ENCODE data around the gene BBS12. TPM values are rescaled to one million over a fixed set of nuclear protein-coding genes. Genes with fewer than 3 reads are reported as not detected.
"Not testable (repeated sequence)": the region's sequence is repeated elsewhere in the genome, so short reads cannot be mapped to it uniquely, and the experiment has no call there.

BBS12 gene
- polyA plus RNA-seq, 5 donors, result 4.8 to 6.7 (median 5.5) TPM

DNA sequence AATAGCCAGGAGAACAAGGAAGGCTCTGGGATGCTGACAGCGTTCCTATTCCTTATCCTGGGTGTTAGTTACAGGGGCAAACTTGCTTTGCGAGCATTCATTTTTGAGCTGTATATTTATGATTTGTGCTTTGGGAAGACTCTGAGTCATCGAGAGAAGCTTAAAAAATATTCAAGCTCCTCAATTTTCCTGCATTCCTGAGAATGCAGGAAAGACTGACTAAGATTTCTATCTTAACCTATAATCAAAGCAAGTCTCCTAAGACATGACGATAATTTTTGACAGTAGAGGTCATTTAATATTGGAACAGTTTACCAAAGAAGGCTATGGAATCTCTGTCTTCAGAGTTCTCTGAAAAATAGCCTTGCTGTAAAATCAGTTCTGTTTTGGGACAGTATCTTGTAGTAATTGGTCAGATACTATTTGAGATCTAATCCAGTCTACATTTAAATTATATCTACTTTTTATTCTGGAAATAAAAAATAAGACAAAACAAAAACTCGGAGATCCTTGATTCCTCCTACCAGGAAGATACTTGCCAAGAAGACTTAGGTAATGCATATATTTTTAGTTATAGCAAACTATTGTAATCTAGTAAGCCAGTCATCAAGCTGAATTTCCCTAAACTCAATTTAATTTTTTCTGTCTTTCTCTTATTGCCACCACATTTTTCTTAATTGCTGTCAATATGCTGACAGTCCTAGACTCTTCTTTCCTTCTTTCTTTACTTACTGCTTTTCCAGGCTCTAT lies 31.7 kb downstream of the BBS12 start:
- DNase-seq, result no peak

DNA sequence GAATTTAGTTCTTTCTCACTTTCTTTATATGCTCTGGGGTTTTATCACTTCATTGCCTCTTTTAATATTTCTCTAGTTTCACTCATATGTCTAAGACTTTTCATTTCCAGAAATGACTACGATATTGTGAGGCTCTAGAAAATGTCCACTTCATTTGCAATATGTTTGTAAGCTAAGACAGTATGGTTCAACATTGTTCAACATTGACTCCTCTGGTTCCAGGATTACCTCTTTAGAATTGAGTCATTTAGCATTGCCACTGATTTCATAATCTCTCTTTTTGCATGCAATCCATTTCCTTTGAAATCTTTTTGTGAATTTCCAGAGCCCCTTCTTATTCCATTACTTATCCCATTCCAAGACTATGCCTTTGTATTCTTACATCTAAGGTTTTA lies 32.3 kb downstream of the BBS12 start:
- DNase-seq, result no peak

DNA sequence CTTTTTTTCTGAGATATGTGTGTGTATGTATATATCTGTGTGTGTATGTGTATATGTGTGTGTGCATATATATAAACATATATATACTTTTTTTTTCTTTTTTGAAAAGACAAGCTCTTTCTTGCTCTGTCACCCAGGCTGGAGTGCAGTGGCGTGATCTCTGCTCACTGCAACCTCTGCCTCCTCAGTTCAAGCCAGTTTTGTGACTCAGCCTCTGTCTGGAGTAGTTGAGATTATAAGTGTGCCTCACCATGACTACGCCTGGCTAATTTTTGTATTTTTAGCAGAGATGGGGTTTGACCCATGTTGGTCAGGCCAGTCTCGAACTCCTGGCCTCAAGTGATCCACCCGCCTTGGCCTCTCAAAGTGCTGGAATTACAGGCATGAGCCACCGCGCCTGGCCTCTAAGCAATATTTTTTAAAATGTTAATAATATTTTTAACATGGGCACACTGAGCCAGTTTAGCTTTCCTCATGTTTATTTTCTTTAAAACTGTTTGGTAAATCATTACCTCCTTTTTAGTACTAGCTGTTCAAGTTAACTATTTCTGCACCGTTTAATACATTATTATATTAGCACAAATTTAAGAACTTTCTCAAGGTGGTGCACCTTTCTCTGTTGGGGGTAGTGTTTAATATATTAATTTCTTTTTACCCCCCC lies 33.3 kb downstream of the BBS12 start:
- no peak for DNase-seq

DNA sequence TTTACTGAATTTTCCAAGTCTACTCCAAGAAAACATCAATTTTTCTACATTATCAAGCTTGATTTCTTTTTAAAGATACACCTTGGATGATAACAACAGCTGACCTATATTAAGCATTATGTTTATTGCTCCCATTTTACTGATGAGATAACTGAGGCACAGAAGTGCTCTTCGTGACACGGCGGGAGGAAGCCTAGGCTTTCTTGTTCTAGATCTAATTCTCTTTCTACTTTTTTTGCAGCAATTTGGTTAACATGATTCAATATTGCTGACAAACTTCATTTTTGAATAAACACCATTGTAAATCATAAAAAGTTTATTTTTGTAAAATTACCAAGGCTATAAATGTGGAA lies 33.8 kb downstream of the BBS12 start:
- DNase-seq, result no peak

DNA sequence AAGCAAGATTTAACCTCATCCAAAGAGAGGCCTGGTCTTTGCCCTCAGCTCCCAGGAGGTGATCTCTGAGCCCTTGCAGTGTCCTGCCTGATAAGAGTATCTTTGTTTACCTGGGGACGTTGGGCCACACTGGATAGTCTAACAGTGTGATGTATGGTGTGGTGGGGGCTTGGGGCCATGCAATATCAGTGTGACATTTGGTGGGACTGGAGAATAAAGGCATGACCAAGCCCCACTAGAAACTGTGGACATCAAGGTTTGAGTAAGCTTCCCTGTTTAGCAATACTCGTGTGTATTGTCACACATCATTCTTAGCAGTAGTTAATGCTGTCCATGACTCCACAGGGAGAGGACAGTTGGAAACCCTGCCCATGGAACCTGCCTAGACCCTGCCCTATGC lies 34.4 kb downstream of the BBS12 start:
- no peak for DNase-seq

DNA sequence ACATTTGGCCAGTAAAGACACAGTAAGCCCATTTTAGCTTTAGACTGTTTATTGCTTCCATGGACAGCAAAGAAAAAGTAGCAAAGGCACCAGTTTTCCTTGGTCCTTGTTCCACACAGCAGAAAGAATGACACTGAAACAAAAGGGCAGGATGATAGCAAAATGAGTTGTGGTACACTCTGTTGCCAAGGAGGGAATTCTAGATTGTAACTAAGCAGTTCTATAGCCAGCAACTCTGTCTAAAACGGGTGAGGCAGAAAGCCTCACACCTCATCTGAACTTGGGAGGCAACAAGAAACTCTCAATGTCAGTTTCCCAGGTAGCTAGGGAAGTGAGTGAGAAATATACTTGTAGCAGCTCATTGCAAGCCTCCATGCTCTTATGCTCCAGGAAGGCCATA lies 39.2 kb downstream of the BBS12 start:
- no peak for DNase-seq

DNA sequence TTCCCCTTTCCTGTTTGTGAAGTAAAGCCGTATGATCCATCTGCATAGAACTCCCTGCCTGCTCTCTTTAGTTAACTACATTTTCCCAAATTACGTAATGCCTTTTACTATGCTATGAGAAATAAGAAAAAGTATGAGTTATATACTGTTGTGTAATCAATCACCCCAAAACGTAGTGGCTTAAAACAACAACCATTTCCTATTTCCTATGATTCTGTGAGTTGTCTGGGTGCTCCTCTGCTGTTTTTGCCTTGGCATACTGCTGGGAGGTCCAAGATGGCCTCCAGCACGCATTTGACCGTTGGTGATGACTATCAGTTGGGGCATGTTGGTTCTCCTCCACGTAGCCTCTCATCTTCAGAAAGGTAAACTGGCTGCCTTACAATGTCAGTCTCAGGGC lies 39.8 kb downstream of the BBS12 start:
- DNase-seq, result no peak

DNA sequence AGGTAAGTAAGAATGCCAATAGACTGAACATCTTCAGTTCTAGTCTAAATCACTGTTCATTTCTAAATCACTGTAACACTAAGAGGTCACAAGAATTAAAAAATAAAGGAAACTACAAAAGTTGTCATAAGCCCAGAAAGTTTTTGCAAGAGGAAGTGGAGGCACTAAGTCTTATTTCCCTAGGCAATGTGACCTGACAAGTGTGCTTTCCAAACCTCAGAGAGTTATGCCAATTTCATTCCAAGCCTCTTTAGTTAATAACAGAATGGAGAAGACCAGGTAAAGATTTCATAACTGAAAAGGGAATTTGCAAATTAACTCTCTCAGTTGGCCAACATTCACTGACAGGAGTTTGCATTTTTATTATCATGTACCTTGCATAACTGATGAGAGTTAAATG lies 40.5 kb downstream of the BBS12 start:
- DNase-seq, result no peak

DNA sequence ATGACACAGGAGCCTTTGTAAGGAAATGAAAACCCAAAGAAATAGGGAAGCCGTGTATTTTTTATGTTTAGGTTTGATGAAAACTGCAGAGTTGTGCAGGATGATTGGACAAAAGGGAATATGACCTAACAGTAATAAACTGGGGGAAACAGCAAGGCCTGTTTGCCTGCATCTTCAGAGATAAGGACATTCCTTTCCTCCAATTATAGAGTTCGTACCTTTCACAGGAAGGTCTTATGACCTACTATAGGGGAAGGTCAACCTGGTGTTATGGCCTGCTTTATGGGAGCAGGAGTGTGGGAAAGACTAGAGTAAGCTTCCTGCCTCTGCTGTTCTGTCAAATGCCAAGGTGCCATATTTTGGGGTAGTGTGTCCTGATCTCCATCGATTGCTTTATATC lies 42.5 kb downstream of the BBS12 start:
- DNase-seq, result no peak

DNA sequence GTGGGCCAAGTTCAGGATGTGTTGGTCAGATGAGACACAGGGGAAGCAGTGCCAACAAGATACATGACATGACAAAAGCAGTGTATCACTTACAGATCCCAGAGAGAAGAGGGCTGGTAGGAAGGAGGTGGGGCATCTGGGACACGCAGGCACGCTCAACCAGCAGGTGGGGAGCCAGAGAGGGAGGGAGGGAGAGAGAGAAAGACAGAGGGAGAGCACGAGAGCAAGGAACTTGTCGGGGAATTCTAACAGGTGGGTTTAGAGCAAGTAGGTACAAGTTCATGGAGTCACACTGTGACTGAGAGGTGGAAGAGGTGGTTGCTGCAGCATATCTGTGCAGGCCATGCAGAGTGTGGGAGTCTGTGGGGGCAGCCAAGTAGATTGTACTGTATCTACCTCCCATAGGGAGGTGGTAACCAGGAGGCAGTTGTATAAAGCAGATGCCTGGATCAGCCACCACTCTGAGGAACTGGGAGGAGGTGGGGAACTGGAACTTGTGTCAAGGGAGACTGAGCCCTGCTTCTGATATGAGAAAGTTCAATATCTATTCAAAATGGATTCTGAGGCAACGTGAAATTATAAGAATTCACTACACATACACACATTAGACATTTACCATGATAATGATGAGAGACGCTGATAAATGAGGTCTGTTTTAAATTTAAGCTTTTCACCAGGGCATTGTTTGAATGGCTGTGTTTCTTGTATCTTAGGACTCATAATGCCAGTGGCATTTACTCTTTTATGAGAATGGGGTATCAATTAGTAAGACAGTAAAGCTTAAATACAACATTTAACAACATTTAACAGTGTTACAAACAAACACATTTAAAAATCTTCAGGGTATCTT lies 43.7 kb downstream of the BBS12 start:
- no peak for DNase-seq

DNA sequence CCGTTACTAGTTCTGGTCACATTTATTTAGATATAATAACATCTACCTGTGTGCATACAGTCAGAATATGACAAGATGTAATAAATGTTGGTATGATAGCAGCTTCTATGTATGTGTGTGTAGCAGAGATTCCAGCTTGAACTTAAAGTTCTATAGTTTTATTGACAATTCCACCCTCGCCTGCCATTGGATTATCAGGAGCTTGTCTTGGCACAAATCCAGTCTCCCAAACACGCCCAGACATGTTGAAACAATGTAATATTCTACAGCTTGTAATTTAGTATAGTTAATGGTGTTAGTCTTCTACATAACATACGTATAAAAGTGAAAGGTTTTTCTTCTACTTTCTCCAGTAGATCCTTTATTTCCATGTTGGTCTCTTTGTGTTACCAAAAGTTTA lies 44.4 kb downstream of the BBS12 start:
- no peak for DNase-seq

DNA sequence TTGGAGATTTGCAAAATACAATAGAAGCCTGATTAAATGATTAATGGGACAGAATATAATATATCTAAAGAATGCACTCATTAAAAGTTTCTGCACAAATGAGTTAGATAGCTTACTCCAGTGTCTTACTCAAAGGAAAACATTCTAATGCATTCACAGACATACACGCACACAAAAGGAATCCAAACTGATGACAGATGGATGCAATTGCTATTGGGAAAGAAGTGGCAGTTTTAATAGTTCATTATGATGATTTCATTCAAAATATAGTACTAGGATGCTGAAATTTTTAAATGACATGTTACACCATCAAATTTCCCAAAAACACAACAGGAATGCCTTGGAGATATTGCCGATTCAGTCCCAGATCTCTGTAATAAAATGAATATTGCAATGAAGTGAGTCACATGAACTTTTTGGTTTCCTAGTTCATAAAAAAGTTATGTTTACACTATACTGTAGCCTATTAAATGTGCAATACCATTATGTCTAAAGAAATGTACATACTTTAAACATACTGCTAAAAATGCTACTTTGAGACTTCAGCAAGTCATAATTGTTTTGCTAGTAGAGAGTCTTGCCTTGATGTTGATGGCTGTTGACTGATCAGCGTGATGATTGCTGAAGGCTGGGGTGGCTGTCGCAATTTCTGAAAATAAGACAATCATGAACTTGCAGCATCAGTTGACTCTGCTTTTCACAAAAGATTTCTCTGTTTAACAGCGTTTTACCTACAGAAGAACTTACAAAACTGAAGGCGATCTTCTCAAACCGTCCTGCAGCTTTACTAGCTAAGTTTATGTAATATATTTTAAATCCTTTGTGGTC lies 45.6 kb downstream of the BBS12 start:
- no peak for DNase-seq

DNA sequence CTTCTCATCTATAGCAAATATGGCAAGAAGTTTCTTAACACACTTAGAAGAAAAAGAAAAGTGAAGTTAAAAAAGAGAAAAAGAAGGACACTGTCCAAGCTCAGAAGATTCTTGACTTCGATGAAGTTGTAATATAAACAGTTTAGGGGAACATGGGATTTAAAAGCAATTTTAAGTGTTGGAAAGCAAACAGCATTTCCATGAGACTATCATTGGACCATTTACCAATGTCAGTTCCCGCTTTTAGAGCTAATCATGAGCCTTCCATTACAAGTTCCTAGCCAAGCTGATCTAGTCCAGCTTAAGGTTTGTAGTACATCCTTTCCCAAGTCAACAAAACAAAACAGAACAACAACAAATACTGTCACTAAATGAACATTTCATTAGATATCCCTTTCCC lies 49.0 kb downstream of the BBS12 start:
- no peak for DNase-seq

DNA sequence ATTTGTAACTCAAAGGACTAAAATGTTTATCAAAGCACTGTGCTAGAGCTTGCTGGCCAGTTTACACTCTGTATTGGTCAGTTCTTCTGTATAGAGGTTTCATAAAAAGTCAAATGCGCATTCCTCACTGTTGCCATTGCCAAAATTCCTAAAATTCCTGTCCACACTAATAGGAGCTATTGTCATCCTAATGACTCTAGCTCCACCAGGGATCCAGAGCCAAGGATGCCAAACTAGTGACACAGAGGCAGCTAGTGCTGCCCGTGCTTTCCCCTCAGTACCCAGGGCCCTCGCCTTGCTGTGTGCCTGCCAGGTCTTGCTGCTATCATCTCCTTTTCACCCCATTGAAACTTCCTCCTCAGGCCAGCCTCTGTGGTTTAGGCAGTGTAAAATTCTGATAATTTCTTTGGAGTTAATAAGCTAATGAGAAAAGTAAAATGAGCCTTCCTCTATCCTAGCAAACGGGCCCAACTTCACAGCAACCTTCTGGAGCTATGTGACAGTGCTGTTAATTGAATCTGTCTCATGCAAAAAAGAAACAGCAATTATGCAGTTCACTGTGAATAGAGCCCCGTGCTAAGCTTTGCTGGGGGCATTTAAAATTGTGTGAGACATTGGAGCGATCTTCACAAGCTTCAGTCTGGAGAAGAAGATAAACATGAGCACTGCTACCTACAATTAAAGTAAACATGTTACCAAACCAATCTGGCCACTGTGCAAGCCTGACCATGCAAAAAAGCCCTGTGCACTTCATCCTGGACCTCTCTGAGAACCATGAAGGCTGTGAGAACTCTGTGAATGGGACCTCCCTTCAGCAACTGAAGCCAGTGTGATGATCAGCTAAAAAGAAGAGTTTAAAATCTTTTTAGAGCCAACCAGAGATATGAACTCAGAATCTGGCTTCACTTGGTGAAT lies 51.1 kb downstream of the BBS12 start:
- no peak for DNase-seq

DNA sequence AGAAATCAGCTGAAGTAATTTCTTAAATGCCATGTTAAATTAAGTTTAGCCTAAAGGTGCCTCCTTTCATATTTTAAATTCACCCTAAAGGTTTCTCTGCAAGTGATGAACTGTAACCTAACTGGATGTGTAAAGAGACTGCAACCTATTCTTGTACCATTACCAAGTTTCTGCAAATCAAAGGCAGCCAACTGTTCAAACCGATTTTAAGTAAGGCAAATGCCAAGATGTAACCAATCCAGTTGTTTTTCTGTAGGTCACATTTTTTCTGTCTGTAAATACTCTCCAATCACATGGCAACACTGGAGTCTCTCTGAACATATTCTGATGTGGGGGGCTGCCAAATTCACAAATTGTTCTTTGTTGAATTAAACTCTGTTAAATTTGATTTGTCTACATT lies 51.8 kb downstream of the BBS12 start:
- no peak for DNase-seq

DNA sequence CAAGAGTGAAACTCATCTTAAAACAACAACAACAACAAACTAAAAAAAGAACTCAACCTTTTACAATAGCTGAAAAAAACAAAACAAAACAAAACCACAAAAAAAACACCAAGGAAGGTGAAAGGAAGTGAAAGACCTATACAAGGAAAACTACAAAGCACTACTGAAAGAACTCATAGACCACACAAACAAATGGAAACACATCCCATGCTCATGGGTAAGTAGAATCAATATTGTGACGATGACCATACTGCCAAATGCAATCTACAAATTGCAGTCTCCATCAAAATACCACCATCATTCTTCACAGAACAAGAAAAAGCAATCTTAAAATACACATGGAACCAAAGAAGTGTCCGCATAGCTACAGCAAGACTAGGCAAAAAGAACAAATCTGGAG lies 52.6 kb downstream of the BBS12 start:
- no peak for DNase-seq

DNA sequence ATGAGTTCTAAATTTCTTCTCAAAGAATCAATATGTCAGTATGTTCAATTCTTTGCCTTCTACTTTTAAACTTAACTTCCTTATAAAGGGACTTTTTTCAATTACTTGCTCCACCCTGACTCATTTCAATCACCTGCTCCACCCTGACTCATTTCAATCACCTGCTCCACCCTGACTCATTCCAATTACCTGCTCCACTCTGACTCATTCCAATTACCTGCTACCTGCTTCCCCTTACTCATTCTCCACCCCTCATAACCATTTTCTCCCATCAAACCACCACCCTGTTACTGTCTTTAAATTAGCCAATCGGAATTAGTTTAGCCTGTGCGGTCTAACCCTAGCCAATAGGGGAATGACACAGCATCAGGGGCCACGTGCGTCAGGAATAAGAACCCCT lies 53.8 kb downstream of the BBS12 start:
- DNase-seq, result not testable (repeated sequence)

DNA sequence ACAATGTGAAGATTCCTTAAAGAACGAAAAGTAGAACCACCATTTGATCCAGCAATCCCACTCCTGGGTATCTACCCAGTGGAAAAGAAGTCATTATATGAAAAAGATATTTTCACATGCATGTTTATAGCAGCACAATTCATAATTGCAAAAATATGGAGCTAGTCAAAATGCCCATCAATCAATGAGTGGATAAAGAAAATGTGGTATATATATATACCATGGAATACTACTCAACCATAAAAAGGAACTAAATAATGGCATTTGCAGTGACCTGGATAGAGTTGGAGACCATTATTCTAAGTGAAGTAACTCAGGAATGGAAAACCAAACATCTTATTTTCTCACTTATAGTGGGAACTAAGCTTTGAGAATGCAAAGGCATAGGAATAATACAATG lies 54.4 kb downstream of the BBS12 start:
- not testable (repeated sequence) for DNase-seq

DNA sequence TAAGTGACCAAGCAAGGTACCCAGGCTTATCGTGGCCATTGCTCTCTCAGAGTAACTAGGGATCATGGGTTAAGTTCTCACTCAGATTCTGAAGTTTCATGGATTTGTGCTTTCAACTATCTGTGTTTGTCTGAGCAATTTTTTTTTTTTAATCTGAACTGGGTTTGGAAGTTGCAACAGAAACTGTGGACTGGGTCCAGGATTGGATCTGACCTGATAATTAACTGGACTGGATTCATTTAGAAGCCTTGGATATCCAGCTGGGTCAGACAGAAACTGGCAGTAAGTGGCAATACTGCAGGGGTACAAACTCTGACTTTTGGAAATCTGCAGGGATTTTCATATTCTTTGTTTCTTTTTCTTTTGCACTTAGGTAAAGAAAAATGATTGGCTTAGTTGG lies 55.4 kb downstream of the BBS12 start:
- DNase-seq, result no peak

DNA sequence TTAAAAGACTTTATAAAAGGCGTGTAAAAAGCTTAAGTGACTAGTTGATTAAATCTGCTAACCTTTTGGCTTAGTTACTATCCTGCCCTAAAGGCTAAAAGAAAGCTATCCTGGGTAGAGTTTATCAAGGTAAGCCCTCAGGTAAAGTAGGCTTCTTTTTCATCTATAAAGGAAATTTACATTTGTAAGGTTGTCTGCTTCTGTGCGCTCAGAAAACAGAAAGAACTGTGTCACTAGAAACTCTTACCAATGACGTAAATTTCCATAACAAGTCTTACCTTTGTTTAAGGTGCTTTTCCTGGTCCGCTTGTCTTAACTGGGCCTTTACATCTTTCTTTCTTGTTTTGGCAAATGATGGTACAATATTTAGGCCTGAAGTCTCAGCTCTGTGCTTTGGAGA lies 56.4 kb downstream of the BBS12 start:
- no peak for DNase-seq

DNA sequence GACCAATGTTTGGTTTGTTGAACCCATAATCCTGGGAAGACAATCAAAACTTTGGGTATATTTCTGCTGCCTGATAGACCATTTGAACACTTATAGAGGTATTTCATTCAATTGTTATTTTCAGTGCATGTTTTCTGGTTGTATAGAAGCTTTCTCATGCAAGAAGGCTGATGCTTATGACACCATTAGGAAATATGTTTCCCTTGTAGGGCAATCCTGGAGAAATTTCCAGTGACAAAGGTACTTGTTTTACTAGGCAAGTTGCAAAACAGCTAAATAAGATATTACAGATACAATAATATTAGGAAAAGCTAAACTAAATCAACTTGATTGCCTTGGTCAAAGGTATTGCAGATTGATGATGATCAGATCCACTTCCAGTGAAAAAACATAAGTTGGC lies 61.3 kb downstream of the BBS12 start:
- DNase-seq, result no peak

All from right lung (tissue), 5 donors.